Hepatocyte (in vitro differentiated cells): ENCODE measurements around the gene PNMA1. TPM values are rescaled to one million over a fixed set of nuclear protein-coding genes. Genes with fewer than 3 reads are reported as not detected.
A peak's percentile ranks its signal among the peaks of the same experiment; 100 is the strongest.

ENCODE experiments used
- DNase-seq: peaks from one replicate; pipeline ENCODE4 v3.0.0-alpha.2; 2016; ENCODE audit warnings: low spot score
- H2AFZ ChIP-seq: fragments of 200-600 bp; sonication (generic); 2 replicates; pipeline ENCODE4 v1.6.0; 2016; ENCODE audit warnings: antibody characterized with exemption, mild to moderate bottlenecking
- H3K27ac ChIP-seq: fragments of 200-600 bp; sonication (generic); 2 replicates; pipeline ENCODE4 v1.5.1; 2016; ENCODE audit warnings: mild to moderate bottlenecking
- H3K27me3 ChIP-seq: fragments of 200-600 bp; sonication (generic); 2 replicates; pipeline ENCODE4 v1.6.1; 2016
- H3K36me3 ChIP-seq: fragments of 200-600 bp; sonication (generic); replicated peaks from 2 replicates; pipeline ENCODE4 v1.5.1; 2016; ENCODE audit warnings: low read depth; ENCODE audit not compliant: insufficient read depth
- H3K4me1 ChIP-seq: fragments of 200-600 bp; sonication (generic); 2 replicates; pipeline ENCODE4 v1.5.1; 2016; ENCODE audit warnings: mild to moderate bottlenecking, moderate library complexity; ENCODE audit not compliant: insufficient read depth
- H3K4me2 ChIP-seq: fragments of 200-600 bp; sonication (generic); 2 replicates; pipeline ENCODE4 v1.6.0; 2016
- H3K4me3 ChIP-seq: fragments of 200-600 bp; sonication (generic); 2 replicates; pipeline ENCODE4 v1.5.1; 2016; ENCODE audit warnings: mild to moderate bottlenecking
- H3K79me2 ChIP-seq: fragments of 200-600 bp; sonication (generic); 2 replicates; pipeline ENCODE4 v1.6.0; 2017; ENCODE audit warnings: mild to moderate bottlenecking
- H3K9me2 ChIP-seq: fragments of 200-600 bp; sonication (generic); replicated peaks from 2 replicates; pipeline ENCODE4 v1.6.0; 2017; ENCODE audit warnings: mild to moderate bottlenecking; ENCODE audit not compliant: insufficient read depth
- H3K9me3 ChIP-seq: fragments of 200-600 bp; sonication (generic); 2 replicates; pipeline ENCODE4 v1.5.1; 2016; ENCODE audit warnings: low read depth, mild to moderate bottlenecking
- H4K20me1 ChIP-seq: fragments of 200-600 bp; sonication (generic); 2 replicates; pipeline ENCODE4 v1.6.0; 2016; ENCODE audit warnings: mild to moderate bottlenecking; ENCODE audit not compliant: insufficient read depth, poor library complexity, severe bottlenecking
- EZH2 ChIP-seq: fragments of 200-600 bp; sonication (generic); IDR thresholded peaks from 2 replicates; pipeline ENCODE4 v1.6.1; 2016; ENCODE audit warnings: antibody characterized with exemption, mild to moderate bottlenecking, borderline replicate concordance
- EZH2phosphoT487 ChIP-seq: fragments of 200-600 bp; sonication (generic); IDR thresholded peaks from one replicate; pipeline ENCODE4 v1.6.1; 2018; ENCODE audit warnings: antibody characterized with exemption, mild to moderate bottlenecking, low read depth, moderate library complexity; ENCODE audit not compliant: unreplicated experiment, severe bottlenecking
- WGBS: methylation state at CpG from one replicate; pipeline ENCODE4 v1.1.6; 2016; ENCODE audit warnings: low lambda C conversion rate; ENCODE audit errors: missing lambda C conversion rate; 5-methylcytosine and 5-hydroxymethylcytosine counted together
- polyA plus RNA-seq: library from polyadenylated mRNA; unstranded; fragments of >200 nt; fragmentation: Nextera tagmentation; extraction: Ambion mirVana; gene quantifications from 2 replicates; pipeline ENCODE4 v1.2.1, GENCODE V29; 2016
- total RNA-seq: library from RNA; depleted of rRNA; stranded (reverse); fragments of >200 nt; gene quantifications from 2 replicates; pipeline ENCODE4 v1.2.3, GENCODE V29; 2014
- TF ChIP-seq, protein P1 (sequence below): fragments of 200-600 bp; sonication (generic); IDR thresholded peaks from 2 replicates; pipeline ENCODE4 v1.5.1; 2016; ENCODE audit warnings: antibody characterized with exemption, mild to moderate bottlenecking; ENCODE audit not compliant: poor library complexity

The PNMA1 gene, protein sequence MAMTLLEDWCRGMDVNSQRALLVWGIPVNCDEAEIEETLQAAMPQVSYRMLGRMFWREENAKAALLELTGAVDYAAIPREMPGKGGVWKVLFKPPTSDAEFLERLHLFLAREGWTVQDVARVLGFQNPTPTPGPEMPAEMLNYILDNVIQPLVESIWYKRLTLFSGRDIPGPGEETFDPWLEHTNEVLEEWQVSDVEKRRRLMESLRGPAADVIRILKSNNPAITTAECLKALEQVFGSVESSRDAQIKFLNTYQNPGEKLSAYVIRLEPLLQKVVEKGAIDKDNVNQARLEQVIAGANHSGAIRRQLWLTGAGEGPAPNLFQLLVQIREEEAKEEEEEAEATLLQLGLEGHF
- total RNA-seq (23.0 and 27.3 TPM in 2 replicates), polyA plus RNA-seq (41.2 and 45.7 TPM in 2 replicates)

DNA sequence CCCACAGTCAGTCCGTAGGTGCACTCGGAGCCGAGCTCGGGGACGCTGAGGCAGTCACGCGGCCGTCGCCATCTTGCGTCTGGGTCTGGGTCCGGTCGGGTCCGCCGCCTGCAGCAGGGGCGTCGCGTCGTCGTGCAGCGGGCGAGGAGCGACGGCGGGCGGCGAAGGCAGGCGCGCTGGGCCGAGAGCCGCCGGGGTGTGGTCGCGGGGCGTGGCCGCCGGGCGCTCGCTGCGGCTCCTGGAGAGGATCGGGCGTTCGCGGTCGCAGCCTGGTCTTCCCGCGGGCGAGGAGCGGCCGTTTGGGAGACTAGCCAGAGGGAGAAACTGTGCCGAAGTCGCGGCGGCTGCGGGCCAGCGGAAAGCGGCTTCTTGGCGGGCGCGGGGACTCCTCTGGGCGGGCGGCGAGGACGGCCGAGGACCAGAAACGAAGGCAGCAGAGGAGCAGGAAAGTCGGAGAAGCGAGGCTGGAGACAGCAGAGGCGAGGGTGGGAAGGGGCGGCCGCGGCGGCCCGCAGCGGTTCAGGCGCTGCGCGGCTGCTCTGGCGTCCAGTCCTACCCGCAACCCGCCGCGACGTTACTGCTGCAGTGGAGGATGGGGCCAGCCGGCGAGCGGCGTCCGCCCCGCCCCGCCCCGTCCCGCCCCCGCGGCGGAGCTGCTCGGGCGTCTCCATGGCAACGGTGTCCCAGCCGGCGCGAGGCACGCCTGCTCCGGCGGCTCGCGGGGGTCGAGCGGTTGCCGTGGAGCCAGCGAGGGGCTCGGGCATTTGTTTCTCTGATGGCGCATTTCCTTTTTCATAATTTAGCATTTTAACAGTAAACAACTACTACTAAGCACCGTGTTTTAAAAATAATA, at the start of gene PNMA1:
Gene PNMA1 (minus strand): TSS at position 582 of the 853 bp plus-strand sequence. CDS start 745 bp downstream, outside the sequence.
- WGBS = 1% methylated on average over 74 of the region's 113 CpGs
- Histone ChIP-seq H3K4me1 (peaks cover 41% of the 10 kb centered on the region), H2AFZ (peak within 1 kb of the TSS; percentile 49)

DNA sequence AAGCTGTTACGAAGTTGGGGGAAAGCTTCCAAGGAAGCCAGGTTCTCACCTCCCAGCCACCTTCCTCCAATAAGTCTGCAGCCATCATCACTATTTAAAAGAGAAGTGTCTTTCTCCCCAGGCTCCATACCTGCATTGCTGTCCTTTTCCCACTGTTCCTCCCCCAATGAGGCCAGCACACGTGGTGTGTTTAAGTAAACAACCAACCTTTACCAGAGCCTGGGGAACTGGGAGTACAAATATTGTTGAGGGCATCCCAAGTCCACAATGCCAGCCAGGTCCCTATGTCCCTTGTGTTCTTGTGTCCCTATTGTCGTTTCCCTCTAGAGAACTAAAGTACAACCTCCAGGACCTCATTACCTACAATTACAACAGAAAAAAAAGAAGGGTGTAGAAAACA, 49.2 kb upstream of the PNMA1 start:
- peak overlapping the region; percentile 99 for H3K27ac ChIP-seq
- H3K9me3 ChIP-seq = no peaks in the 10 kb centered on the region
- H3K27me3 ChIP-seq = no peaks in the 10 kb centered on the region
- H3K4me2 ChIP-seq = peak overlapping the region; percentile 42
- WGBS = 42% methylated on average over 3 of the region's 3 CpGs
- peaks cover 16% of the 10 kb centered on the region for H4K20me1 ChIP-seq
- no peak overlapping the region for H2AFZ ChIP-seq
- peaks cover 86% of the 10 kb centered on the region for H3K79me2 ChIP-seq
- peak; percentile 66 for DNase-seq
- TF ChIP-seq EZH2 (no peak), EZH2phosphoT487 (no peak)
- TF ChIP-seq, protein P1, sequence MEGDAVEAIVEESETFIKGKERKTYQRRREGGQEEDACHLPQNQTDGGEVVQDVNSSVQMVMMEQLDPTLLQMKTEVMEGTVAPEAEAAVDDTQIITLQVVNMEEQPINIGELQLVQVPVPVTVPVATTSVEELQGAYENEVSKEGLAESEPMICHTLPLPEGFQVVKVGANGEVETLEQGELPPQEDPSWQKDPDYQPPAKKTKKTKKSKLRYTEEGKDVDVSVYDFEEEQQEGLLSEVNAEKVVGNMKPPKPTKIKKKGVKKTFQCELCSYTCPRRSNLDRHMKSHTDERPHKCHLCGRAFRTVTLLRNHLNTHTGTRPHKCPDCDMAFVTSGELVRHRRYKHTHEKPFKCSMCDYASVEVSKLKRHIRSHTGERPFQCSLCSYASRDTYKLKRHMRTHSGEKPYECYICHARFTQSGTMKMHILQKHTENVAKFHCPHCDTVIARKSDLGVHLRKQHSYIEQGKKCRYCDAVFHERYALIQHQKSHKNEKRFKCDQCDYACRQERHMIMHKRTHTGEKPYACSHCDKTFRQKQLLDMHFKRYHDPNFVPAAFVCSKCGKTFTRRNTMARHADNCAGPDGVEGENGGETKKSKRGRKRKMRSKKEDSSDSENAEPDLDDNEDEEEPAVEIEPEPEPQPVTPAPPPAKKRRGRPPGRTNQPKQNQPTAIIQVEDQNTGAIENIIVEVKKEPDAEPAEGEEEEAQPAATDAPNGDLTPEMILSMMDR = no peak
- H3K4me3 ChIP-seq = no peak overlapping the region
- peaks cover 48% of the 10 kb centered on the region for H3K4me1 ChIP-seq
- H3K9me2 ChIP-seq = no peaks in the 10 kb centered on the region
- H3K36me3 ChIP-seq = no peaks in the 10 kb centered on the region

More for the DNA sequence above, at the start of gene PNMA1:
- Histone ChIP-seq H3K27me3 (no peaks in the 10 kb centered on the region), H3K4me2 (peak within 1 kb of the TSS; percentile 84), H3K27ac (peak within 1 kb of the TSS; percentile 97), H4K20me1 (peaks cover 20% of the 10 kb centered on the region), H3K36me3 (no peaks in the 10 kb centered on the region), H3K9me2 (no peaks in the 10 kb centered on the region), H3K9me3 (no peaks in the 10 kb centered on the region), H3K4me3 (peak within 1 kb of the TSS; percentile 89), H3K79me2 (peaks cover 48% of the 10 kb centered on the region)
- no peak for TF ChIP-seq EZH2phosphoT487
- no peak for TF ChIP-seq EZH2
- TF ChIP-seq, protein P1 = no peak
- DNase-seq = peak; percentile 95

DNA sequence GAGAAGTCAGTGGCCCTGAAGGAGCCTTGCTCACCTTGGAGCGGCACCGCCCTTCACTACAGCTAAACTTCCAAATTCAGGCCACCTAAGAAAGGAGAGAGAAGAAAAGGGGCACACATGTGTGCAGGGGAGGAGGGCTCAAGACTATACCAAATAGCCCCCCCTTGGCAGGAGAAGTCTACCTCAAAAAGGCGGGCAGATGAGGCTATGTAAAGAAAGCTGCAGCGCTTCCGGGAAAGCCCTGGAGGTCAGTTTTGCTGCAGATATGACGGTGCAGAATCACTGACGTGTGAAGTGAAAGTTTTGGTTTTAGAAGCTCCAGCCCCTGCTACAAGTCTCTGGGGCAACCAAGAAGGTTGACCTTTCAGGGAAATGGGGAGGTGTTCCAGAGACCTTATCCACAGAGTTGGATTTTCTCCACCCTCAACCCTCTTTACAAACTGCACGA, 48.2 kb upstream of the PNMA1 start:
- no peak overlapping the region for H3K4me3 ChIP-seq
- no peaks in the 10 kb centered on the region for H3K9me3 ChIP-seq
- H3K79me2 ChIP-seq = peaks cover 86% of the 10 kb centered on the region
- no peaks in the 10 kb centered on the region for H3K9me2 ChIP-seq
- no peaks in the 10 kb centered on the region for H3K36me3 ChIP-seq
- H3K27ac ChIP-seq = peak overlapping the region; percentile 99
- H3K4me2 ChIP-seq = peak overlapping the region; percentile 42
- H3K4me1 ChIP-seq = peaks cover 57% of the 10 kb centered on the region
- DNase-seq = peak; percentile 42
- H4K20me1 ChIP-seq = peaks cover 26% of the 10 kb centered on the region
- no peak overlapping the region for H2AFZ ChIP-seq
- WGBS = 83% methylated on average over 8 of the region's 8 CpGs
- H3K27me3 ChIP-seq = no peaks in the 10 kb centered on the region
- TF ChIP-seq EZH2phosphoT487 (no peak), EZH2 (no peak)
- TF ChIP-seq, protein P1 = no peak
